GM18870 (cell line): Measurements from ENCODE around the gene WNT7A.

Source experiments
- ATAC-seq: cut with Tn5 transposase; IDR thresholded peaks from one replicate; pipeline ENCODE4 v1.9.1; 2021; ENCODE audit warnings: moderate library complexity; ENCODE audit not compliant: unreplicated experiment

The WNT7A gene

DNA sequence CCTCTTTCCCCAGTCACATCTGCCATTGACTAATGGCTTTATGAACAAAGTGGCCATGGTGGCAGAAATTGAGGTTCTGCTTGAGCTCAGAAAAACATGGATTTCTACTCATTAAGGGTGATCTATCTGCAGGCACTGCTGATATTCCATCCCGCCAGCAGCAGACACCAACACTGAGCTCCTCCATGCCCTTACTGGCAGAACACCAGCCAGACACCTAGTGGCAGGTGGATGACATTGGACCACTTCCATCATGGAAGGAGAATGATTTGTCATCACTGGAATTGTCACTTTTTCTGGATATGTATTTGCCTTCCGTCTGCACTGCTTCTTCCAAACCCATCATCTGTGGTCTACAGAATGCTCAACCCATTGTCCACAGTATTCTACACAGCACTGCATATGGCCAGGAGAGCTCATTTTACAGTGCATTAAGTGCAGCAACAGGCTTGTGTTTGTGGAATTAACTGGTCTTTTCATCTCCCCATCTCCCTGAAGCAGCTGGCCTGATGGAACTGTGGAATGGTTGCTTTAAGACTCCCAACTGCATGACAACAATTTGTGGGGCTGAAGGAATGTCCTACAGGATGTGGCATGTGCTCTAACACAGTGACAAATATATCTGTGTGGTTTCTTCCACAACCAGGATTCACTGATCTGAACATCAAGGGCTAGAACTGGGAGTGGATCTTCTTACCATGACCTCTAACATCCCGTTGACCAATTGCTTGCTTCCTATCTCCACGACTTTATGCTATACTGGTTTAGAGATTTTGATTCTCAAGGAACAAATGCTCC, 103.4 kb downstream of the WNT7A start:
- ATAC-seq: no peak

DNA sequence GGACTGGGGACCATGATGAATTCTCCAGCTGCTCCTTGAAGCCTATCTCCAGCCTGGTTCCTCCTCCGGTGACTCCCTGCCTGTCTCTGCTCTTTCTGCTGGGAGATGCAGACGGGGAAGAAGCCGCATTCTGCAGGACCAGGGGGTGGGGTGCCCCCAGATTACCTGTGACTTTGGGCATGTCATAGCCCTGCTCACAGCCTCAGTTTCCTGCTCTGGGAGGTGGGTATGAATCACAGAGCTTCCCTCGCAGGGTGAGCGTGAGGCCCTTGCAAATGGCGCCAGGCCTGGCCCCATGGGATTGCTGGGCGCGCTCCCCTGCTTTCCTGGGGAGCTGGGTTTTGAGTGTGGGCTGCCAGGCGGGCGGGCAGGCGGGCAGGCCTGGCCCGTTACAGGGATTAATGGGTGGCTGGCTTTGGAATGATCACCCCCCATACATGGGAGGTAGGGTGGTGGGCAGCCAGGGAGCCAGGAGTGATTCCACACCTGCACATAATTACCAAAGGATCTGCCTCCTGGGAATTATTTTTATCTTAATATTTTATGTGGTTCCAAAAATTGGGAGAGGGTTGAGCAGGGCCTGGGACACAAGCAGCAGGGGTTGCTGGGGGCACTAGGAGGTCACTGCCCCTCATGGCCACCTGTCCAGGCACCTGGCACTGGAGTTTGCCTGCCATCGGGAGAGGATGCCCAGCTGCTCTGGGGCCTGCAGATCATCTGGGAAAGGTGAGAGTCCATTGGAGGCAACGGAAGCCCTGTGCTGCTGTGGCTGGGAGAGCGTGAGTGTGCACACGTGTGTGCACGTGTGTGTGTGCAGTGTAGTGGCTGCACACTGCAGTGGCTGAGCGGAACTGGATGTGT, 106.8 kb downstream of the WNT7A start:
- no peak for ATAC-seq

GRCh38 chr3:13772321-13772745, 107.5 kb downstream of the WNT7A start:
- no peak for ATAC-seq

- ATAC-seq: no peak
Measured at GRCh38 chr3:13771496-13771895, 108.4 kb downstream of the WNT7A start.

DNA sequence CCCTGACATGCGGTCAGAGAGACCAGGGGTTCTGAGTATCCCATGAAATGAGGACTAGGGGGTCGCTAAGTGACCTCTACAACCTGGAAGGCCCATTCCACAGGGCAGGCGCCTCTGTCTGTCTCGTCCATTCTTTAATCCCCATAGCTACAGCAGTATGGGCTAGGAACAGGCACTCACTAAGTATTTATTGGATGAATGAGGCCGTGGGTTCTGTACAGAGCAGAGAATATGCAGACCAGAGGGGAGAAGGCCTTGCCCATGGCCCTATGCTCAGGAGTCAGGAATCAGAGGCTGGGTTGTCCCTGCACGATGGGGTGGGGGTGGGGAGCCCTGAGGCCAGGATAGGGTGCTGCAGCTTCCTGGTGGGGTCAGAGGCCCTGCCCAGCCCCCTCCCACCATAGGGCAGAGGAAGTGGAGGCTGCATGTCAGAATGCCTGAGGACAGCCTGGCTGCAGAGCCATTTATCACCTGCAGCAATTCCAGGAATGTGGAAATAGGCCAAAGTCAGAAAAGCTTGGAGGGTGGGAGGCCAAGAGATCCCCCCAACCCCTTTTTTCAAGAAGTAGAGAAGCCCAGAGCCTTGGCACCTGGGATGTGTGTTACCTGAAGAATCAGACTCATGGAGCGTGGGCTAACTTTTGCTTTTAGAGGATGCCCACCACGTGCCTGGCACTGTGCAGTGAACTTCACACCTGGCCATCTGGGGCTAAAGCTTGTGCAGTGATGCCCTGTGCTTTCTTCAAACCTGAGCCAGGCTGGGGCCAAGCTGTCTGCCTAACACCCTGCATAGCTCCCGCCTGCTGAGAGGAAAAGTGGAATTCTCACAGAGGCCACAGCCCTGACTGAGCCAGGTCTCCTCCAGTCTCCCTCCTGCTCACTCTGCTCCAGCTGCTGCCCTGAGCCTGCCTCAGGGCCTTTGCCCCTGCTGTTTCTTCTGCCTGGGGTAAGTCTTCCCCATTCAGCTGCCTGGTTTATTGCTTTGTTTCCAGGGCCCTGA, 109.4 kb downstream of the WNT7A start:
- no peak for ATAC-seq

DNA sequence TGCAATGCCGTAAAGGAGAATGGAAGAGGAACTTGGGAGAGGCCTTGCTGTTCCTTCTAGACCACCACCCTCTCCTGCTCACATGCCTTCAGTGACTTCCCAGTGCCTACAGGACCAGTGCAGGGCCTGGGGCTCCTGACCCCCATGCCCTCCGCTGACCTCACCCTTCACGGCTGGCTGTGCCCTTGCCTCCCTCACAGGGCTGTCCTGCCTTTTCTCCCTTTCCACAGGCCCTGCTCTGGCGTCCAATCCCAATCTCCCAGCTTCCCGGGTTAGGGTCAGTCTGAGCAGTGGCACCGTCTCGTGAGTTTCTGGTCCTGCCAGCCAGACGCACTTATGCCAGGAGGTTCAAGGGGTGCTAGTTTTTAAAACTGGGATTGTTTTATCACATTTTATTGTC, 110.4 kb downstream of the WNT7A start:
- ATAC-seq: no peak

DNA sequence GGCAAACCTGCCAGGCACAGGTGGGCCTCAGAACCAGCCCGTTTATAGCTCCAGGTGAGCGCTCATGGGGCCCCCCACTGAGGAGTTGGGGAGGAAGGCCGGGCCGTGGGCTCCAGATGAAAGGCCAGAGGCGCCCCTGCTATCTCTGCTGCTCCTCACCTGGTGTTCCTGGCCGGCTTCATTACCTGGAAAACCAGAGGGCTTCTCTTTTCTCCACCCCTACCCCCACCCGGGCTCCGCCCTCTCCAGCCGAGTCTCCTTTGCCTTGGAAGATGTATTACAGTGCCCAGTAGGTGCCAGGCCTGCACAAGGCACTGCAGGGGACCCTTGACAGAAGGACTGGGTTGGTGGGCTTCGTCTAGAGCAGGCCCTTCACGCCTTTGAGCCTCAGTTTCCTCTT, 111.4 kb downstream of the WNT7A start:
- ATAC-seq: no peak

DNA sequence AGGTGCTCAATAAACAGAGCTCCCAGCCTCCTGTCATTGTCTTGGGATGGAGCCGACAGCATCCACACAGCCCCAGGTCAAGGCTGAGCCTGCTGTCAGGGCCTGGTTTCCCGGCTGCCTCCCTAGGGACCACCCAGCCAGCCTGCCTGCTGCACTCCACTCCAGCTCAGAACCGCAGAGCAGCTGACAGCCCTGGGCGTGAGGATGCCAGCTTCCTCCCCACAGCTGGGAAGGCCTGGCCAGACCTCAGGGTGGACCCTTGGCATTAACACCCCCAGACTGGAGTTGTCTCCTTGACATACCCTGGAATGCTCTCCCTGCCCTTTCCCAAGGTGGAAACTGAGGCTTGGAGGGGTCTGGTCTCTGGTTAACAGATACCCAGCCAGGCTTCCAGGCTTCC, 112.0 kb downstream of the WNT7A start:
- ATAC-seq: no peak

DNA sequence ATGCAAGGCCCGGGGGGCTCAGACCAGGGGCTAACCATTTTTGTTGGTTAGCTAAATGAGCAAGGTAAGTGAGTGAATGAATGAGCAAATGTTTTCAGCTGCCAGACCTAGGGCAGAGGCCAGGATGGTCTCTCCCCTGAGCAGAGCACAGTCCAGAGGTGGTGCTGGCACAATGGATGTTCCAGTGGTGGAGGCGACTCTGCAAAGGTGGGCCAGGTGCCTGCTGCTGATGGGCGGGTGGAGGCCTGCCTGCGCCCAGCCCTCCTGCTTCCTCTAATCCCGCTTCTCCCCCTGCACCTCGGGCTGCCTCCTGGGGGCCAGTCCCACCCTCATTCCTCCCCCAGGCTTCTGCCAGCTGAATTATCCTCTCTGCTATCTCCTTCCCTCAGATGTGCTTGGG, 112.8 kb downstream of the WNT7A start:
- ATAC-seq: no peak
